GM21367 (cell line): ENCODE results near the gene NTN3.
"Not testable (repeated sequence)": the region's sequence is repeated elsewhere in the genome, so short reads cannot be mapped to it uniquely, and the experiment has no call there.

Experiments used
- ATAC-seq: cut with Tn5 transposase; IDR thresholded peaks from one replicate; pipeline ENCODE4 v1.9.1; 2021; ENCODE audit not compliant: unreplicated experiment

NTN3 gene

DNA sequence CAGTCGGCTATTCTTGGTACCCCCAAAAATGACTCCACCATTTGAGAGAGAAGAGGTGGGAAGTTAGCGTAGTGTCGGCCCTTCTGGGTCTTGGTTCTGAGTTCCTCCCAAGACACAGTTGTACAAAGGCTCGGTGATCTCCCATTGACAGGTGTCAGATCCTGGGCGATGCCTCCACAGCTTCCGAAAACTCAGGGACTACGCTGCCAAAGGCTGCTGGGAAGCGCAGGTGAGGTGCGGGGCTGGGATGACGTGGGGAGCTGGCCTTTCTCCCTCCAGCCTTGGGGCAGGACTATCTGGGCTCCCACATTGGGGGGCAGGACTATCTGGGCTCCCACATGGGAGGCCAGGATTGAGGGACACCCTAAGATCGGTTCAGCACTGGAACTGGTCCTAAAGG lies 31.5 kb upstream of the NTN3 start:
- no peak for ATAC-seq

DNA sequence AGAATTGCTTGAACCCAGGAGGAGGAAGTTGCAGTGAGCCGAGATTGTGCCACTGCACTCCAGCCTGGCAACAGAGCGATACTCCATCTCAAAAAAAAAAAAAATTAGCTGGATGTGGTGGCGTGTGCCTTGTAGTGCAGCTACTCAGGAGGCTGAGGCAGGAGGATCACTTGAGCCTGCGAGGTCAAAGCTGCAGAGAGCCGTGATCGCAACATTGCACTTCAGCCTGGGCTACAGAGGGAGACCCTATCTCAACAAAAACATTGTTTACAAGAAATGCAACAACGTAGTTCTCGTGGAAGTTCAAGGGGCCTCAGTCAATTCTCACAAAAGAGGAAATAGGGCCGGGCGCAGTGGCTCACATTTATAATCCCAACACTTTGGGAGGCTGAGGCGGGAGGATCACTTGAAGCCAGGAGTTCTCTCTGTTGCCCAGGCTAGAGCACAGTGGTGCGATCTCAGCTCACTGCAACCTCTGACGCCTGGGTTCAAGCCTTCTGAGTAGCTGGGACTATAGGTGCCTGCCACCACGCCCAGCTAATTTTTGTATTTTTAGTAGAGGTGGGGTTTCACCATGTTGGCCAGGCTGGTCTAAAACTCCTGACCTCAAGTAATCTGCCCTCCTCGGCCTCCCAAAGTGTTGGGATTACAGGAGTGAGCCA lies 29.8 kb upstream of the NTN3 start:
- not testable (repeated sequence) for ATAC-seq

DNA sequence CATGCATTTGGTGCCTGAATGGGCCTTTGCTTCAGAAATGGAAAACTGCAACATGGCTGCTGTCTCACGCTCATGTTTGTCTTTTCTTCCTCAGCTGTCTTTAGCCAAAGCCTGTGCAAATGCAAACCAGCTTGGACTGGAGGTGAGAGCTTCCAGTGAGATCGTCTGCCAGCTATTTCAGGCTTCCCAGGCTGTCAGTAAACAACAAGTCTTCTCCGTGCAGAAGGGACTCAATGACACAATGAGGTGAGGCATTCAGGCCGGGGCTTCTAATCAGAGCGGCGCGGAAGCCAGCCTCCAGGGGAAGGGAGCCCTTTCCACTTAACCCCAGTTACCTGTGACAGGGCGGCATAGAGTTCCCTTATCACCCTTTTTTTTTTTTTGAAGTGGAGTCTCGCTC lies 27.5 kb upstream of the NTN3 start:
- ATAC-seq: no peak

- no peak for ATAC-seq
Observed at GRCh38 chr16:2447920-2448583, 23.0 kb upstream of the NTN3 start.

DNA sequence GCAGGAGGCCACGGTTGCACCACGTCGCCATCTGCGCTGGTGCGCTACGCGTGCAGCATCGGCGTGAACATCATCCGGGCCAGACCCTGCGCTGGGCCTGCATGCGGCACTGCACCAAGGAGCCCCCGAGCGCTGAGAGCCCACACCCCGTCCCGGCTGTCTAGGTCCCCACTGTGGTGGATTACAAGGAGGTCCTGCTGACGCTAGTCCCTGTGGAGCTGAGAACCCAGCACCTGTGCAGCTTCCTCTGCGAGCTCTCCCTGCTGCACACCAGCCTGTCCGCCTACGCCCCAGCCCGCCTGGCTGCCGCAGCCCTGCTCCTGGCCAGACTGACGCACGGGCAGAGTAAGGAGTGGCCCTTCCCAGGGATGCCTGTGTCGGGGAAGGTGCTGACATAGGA lies 22.0 kb upstream of the NTN3 start:
- ATAC-seq: no peak

GRCh38 chr16:2450535-2450934 lies 20.6 kb upstream of the NTN3 start:
- no peak for ATAC-seq

DNA sequence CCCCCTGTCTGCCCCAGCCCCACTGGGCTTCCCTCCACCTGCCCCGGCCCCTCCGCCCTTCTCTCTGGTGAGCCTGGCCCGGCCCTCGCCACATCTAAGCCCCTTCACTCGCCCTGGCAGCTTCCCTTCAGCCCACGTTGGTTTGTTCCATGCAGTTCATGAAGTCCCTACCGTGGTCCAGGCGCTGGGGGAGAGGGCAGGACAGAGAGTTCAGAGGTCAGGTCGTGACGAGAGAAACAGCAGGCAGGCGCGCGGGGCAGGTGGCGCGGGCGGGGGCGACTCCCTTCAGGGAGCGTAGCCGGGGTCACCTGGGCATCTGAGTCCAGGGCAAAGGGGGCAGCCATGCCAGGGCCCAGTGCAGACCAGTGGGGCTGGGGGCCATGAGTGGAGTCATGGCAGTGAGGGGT lies 20.1 kb upstream of the NTN3 start:
- ATAC-seq: no peak

- no peak for ATAC-seq
Observed at GRCh38 chr16:2451851-2452320, 19.2 kb upstream of the NTN3 start.

- no peak for ATAC-seq
Observed at GRCh38 chr16:2452650-2453049, 18.4 kb upstream of the NTN3 start.

GRCh38 chr16:2455081-2455845 lies 15.8 kb upstream of the NTN3 start:
- no peak for ATAC-seq

DNA sequence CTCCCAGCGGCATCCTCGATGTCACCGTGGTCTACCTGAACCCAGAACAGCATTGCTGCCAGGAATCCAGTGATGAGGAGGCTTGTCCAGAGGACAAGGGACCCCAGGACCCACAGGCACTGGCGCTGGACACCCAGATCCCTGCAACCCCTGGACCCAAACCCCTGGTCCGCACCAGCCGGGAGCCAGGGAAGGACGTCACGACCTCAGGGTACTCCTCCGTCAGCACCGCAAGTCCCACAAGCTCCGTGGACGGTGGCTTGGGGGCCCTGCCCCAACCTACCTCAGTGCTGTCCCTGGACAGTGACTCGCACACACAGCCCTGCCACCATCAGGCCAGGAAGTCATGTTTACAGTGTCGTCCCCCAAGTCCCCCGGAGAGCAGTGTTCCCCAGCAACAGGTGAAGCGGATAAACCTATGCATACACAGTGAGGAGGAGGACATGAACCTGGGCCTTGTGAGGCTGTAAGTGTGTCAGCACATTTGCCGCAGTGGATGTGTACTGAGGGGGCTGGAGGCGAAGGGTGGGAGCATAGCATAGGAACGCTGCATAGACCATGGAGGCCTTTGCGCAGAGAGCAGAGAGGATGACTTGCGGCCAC lies 14.4 kb upstream of the NTN3 start:
- no peak for ATAC-seq

- no peak for ATAC-seq
Observed at GRCh38 chr16:2457267-2457666, 13.8 kb upstream of the NTN3 start.

- ATAC-seq: no peak
Observed at GRCh38 chr16:2457946-2458345, 13.2 kb upstream of the NTN3 start.

DNA sequence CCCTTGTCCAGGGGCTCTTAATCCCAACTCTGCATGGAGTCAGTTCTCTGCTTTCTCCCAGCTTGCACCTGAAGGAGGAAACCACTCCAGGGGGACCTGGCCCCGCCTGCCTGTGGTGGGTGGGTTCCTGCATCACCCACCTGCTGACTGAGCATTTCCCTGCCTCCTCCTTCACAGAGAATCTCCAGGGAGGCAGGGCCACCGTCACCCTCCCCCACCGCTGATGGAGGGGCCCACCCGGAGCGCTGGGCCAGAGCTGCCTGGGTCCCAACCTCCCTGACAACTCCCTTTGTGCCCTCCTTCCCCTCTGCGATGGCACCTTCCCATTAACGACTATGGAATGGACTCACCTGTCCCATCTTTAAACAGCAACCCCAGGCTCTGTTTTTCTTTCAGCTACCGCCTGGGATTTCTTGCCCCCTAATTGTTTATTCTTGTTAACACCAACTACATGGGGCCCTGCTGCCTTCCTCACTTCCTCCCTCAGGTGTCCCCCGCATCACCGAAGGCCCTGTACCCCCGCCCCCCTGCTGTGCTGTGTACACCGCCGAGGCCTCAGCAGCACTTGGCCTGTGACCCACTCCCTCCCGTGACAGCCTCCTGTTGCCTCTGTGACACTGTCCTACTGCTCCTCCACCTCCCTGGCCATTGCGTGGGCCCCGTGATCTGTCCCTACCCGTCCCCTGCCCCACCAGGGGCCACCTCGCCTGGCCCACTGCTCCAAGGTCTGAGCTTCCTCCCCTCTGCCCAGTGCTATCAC lies 12.0 kb upstream of the NTN3 start:
- ATAC-seq: no peak

DNA sequence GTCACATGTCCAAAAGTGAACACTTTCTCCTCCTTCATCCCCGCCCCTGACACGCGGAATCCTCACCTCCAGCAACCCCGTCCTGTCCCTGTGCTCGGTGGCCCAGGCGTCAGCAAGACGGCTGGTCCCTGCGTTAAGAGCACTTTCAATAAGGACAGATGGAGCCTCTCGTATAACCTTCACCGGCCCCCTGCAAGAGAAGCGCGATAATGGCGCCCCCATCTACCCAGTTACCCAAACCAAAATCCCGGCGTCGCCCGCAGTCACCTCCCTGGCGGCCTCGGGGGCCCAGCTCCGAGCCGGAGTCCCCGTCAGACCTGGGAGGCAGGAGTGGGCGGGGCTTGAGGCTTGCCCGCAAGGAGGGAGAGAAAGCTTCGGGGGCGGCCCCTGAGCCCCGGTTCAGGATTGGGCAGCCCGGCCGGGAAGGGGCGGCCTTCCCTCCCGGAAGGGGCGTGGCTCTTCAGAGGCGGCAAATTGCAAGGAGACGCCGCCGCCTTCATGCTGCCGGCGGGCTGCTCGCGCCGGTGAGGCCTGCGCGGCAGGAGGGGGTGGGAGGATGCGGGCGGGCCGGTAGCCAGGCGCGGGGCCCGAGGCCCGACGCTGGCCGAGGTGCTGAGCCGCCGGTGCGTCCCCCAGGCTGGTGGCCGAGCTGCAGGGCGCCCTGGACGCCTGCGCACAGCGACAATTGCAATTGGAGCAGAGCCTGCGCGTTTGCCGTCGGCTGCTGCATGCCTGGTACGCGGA lies 11.3 kb upstream of the NTN3 start, which contains the start of gene TEDC2:
TSS of gene TEDC2 (plus strand) at position 463 of the 744 bp plus-strand sequence. CDS start at position 499, 36 bp downstream.
- peak; percentile 63 for ATAC-seq

DNA sequence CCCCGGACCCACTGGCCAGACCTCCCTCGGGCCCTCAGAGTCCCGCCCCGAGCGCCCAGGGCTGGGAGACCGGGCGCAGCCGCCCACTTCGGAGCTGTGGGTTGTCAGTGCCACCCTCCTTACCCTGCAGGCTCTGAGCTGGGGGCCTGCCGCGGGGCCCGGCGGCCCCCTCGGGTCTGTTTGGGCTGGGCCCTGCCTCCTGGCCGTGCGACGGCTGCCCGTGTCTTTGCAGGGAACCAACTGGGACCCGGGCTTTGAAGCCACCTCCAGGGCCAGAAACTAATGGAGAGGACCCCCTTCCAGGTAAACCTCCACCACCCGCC lies 10.7 kb upstream of the NTN3 start:
- ATAC-seq: peak; percentile 7

DNA sequence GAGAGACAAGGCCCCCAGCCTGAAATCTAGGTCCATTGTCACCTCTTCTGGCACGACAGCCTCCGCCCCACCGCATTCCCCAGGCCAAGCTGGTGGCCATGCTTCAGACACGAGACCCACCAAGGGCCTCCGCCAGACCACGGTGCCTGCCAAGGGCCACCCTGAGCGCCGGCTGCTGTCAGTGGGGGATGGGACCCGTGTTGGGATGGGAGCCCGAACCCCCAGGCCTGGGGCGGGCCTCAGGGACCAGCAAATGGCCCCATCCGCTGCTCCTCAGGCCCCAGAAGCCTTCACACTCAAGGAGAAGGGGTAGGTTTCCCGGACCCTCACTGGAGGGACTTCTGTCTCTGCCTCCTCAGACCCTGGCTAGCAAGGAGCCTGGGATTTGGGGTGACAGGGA lies 10.2 kb upstream of the NTN3 start:
- no peak for ATAC-seq

DNA sequence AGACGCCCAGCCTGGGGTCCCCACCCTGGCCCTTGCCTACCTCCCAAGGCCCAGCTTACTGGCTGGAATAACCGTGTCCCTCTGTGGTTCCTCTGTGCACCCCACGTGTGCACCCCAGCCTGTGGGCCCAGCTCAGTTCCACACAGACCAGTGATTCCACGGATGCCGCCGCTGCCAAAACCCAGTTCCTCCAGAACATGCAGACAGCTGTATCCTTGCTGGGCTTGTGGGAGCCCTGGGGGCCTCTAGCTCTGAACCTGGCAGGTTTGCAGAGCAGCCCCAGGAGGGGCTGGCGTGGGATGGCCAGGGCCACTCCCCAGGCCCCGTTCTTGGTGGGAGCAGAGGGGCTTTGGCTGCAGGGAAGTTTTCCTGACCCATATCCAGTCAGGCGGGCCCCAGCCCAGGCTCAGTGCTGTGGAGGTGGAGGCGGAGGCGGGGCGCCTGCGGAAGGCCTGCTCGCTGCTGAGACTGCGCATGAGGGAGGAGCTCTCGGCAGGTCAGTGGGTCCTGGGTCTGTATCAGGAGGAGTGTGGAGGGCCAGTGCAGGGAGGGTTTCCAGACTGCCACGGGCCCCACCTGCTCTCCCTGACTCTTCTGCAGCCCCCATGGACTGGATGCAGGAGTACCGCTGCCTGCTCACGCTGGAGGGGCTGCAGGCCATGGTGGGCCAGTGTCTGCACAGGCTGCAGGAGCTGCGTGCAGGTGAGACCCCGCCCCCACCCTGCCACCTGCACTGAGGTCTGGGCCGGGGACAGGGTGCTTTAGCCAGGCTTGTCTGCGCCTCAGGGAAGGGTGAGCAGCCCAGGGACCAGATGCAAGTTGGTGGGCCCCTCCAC lies 8.8 kb upstream of the NTN3 start:
- ATAC-seq: no peak

DNA sequence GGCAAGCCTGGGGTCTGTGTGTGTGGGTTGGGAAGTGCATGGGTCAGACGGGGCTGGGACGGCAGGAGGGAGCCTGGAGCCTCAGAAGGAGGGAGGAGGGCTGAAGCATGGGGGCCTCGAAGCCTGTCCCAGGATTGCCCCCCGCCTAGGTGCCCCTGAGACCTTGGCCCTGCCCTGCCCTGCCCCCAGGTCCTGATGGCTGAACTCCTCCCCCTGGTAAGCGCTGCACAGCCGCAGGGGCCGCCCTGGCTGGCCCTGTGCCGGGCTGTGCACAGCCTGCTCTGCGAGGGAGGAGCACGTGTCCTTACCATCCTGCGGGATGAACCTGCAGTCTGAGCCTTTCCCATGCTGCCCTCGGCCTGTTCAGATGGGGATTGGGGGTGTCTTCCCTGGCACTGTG lies 6.8 kb upstream of the NTN3 start:
- ATAC-seq: no peak
